HG03575 (cell line): ENCODE measurements around the gene ADGRL4.

Experiments used
- ATAC-seq: cut with Tn5 transposase; IDR thresholded peaks from one replicate; pipeline ENCODE4 v1.9.1; 2021; ENCODE audit not compliant: unreplicated experiment, insufficient number of reproducible peaks, low FRiP score; ENCODE audit errors: extremely low read depth

Gene ADGRL4

DNA sequence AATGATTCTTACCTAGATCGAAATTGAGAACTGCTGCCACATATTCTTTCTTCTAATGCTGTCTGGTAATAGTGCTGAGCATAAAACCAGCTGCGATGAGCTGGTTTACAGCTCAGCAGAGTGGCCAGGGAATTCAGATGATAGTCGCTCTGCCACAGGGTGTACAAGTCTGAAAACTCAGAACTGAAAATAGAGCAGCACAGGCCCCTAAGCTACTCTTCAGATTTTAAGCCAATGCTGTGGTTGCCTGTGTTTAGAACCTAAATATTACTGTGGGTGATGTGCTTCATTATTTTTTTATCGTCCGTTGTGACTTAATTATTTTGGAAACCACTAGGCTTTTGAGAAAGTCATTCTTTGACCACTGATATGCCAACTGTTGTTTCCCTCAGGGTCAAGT lies 152.0 kb downstream of the ADGRL4 start:
- no peak for ATAC-seq

- ATAC-seq, result no peak
Observed at GRCh38 chr1:78843546-78843945, 163.0 kb downstream of the ADGRL4 start.

DNA sequence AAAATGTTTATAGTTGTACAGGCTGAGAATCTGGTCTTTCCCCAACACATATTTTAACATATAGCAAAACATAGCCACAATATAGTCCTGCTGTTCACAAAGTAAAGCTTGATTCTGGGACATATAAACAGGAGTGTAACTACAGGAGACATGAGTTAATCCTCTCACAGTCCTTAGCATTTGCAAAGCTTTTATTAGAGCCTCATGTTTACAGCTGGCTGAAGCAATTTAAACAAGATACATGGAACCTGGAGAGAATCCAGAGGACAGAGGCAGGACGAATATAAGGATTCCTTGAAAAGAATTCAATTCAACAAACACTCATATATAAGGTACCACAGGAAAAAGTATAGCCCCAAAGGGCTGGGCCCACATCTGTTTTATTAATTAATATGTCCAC lies 163.4 kb downstream of the ADGRL4 start:
- no peak for ATAC-seq

GRCh38 chr1:78840453-78841271 lies 165.9 kb downstream of the ADGRL4 start:
- no peak for ATAC-seq
